Tibial nerve (tissue), 3 donors: ENCODE results near the gene KLRC1.

Source experiments
- CTCF ChIP-seq, 5 experiments: fragments of 200-600 bp in 3 of 5; fragments of 450-650 bp in 2 of 5; sonication (generic) in 3 of 5; IDR thresholded peaks; one replicate each; pipeline ENCODE4 v1.5.1; 2016 to 2019; ENCODE audit warnings: antibody characterized with exemption in 5 of 5, mild to moderate bottlenecking in 3 of 5, moderate library complexity in 2 of 5
- POLR2A ChIP-seq, 2 donors: fragments of 450-650 bp; IDR thresholded peaks; one replicate each; pipeline ENCODE4 v1.6.1; 2017; ENCODE audit warnings: antibody characterized with exemption in 2 of 2, mild to moderate bottlenecking in 2 of 2, moderate library complexity in 2 of 2

- no peak for TF ChIP-seq CTCF (IDR thresholded peaks at IDR 0.05)
- no peak for TF ChIP-seq POLR2A (IDR thresholded peaks at IDR 0.05)
Observed at GRCh38 chr12:10457760-10458159, 4.6 kb upstream of the KLRC1 start.
